Stimulated activated CD4-positive, alpha-beta T cell treated with anti-CD3 and anti-CD28 coated beads, TNF-alpha, amount 100 ng/mL, for 1 hour (primary cell): ENCODE measurements around the gene TK2.
"Not testable (repeated sequence)": the region's sequence is repeated elsewhere in the genome, so short reads cannot be mapped to it uniquely, and the experiment has no call there.

Experiments used
- DNase-seq, 3 donors: peaks; one replicate each; pipeline ENCODE4 v3.0.0-alpha.2; 2020; ENCODE audit warnings: low read depth in 3 of 3, low spot score in 1 of 3

TK2 gene

GRCh38 chr16:66521252-66521713 lies 28.6 kb downstream of the TK2 start:
- DNase-seq: no peak

- DNase-seq: no peak
These were observed 29.3 kb downstream of the TK2 start for GRCh38 chr16:66520406-66521170.

- no peak for DNase-seq
These were observed 30.2 kb downstream of the TK2 start for GRCh38 chr16:66519482-66520373.

GRCh38 chr16:66517586-66518263 lies 32.2 kb downstream of the TK2 start:
- no peak for DNase-seq

- peak; percentile 33 to 73 (median 65) for DNase-seq
These were observed 32.9 kb downstream of the TK2 start for GRCh38 chr16:66516808-66517585.

GRCh38 chr16:66516509-66516807 lies 33.5 kb downstream of the TK2 start:
- DNase-seq: no peak

- no peak for DNase-seq
These were observed 34.1 kb downstream of the TK2 start for GRCh38 chr16:66515596-66516508.

GRCh38 chr16:66514980-66515595 lies 34.8 kb downstream of the TK2 start:
- not testable (repeated sequence) for DNase-seq

GRCh38 chr16:66514391-66514790 lies 35.5 kb downstream of the TK2 start:
- DNase-seq: not testable (repeated sequence)

GRCh38 chr16:66513111-66513723 lies 36.7 kb downstream of the TK2 start:
- DNase-seq: no peak

- no peak for DNase-seq
These were observed 37.4 kb downstream of the TK2 start for GRCh38 chr16:66512272-66513110.

- DNase-seq: no peak
These were observed 38.2 kb downstream of the TK2 start for GRCh38 chr16:66511602-66512271.

GRCh38 chr16:66510711-66511601 lies 39.0 kb downstream of the TK2 start:
- no peak for DNase-seq

- DNase-seq: no peak
These were observed 39.6 kb downstream of the TK2 start for GRCh38 chr16:66510298-66510697.

GRCh38 chr16:66509576-66509975 lies 40.3 kb downstream of the TK2 start:
- no peak for DNase-seq

GRCh38 chr16:66508914-66509496 lies 40.9 kb downstream of the TK2 start:
- no peak for DNase-seq
